ENCODE data around the gene PROSER2. TPM values are rescaled to one million over a fixed set of nuclear protein-coding genes. Genes with fewer than 3 reads are reported as not detected.

PROSER2 gene
- total RNA-seq, 1 experiment from 2014 or later: 4.1 TPM

DNA sequence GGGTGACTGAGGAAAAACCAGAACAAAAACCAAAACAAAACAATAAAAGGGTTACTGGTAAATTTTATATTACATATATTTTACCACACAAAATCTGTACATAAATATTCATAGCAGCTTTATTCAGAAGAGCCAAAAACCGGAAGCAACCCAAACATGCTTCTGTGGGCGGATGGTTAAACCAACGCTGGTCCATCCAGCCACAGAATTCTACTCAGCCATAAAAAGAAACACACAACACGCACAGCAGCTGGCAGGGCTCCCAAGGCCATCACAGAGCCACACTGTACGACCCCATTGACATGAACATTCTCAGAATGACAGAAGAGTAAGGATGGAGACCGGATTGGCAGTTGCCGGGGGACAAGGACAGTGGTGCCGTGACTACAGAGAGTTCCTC lies 83.6 kb downstream of the PROSER2 start:
- no TSS peak for BruUV-seq (replicated peaks)

GRCh38 chr10:11907914-11908313 lies 84.8 kb downstream of the PROSER2 start:
- BruUV-seq (replicated peaks): no TSS peak
- no peak overlapping the region for H3K27ac ChIP-seq (ENCODE audit: low read length)
- POLR2A ChIA-PET: no interaction called here
- H3K27me3 ChIP-seq (ENCODE audit: control insufficient read depth, insufficient read depth, low read length): no peaks in the 10 kb centered on the region
- DNase-seq (ENCODE audit: low read depth, low spot score): no peak
- H3K9me3 ChIP-seq (ENCODE audit: control insufficient read depth, insufficient read depth, low read depth, low read length): no peaks in the 10 kb centered on the region
- H3K4me3 ChIP-seq (ENCODE audit: low read depth in 2 of 2, low read length in 2 of 2): no peak overlapping the region
- ATAC-seq: no peak
- no peaks in the 10 kb centered on the region for H3K4me1 ChIP-seq (ENCODE audit: control insufficient read depth, insufficient read depth, low read length)
- H3K36me3 ChIP-seq (ENCODE audit: control insufficient read depth, insufficient read depth, low read length): no peaks in the 10 kb centered on the region
- TF ChIP-seq SIN3A (IDR thresholded peaks at IDR 0.05; ENCODE audit: borderline replicate concordance, insufficient read depth, low read depth, low read length): no peak
- TF ChIP-seq CTCF (IDR thresholded peaks at IDR 0.05): no peak
- TF ChIP-seq, protein P1, sequence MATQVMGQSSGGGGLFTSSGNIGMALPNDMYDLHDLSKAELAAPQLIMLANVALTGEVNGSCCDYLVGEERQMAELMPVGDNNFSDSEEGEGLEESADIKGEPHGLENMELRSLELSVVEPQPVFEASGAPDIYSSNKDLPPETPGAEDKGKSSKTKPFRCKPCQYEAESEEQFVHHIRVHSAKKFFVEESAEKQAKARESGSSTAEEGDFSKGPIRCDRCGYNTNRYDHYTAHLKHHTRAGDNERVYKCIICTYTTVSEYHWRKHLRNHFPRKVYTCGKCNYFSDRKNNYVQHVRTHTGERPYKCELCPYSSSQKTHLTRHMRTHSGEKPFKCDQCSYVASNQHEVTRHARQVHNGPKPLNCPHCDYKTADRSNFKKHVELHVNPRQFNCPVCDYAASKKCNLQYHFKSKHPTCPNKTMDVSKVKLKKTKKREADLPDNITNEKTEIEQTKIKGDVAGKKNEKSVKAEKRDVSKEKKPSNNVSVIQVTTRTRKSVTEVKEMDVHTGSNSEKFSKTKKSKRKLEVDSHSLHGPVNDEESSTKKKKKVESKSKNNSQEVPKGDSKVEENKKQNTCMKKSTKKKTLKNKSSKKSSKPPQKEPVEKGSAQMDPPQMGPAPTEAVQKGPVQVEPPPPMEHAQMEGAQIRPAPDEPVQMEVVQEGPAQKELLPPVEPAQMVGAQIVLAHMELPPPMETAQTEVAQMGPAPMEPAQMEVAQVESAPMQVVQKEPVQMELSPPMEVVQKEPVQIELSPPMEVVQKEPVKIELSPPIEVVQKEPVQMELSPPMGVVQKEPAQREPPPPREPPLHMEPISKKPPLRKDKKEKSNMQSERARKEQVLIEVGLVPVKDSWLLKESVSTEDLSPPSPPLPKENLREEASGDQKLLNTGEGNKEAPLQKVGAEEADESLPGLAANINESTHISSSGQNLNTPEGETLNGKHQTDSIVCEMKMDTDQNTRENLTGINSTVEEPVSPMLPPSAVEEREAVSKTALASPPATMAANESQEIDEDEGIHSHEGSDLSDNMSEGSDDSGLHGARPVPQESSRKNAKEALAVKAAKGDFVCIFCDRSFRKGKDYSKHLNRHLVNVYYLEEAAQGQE (IDR thresholded peaks at IDR 0.05; ENCODE audit: insufficient read depth in 1 of 2, low read depth in 2 of 2, low read length in 1 of 2): no peak
- no peak for TF ChIP-seq TCF7L2 (IDR thresholded peaks at IDR 0.05; ENCODE audit: low read depth, low read length)
- TF ChIP-seq POLR2AphosphoS5 (IDR thresholded peaks at IDR 0.05; ENCODE audit: low read depth, low read length): no peak
- CTCF ChIA-PET: no interaction called here
- intact Hi-C loops (cut with micrococcal nuclease; ENCODE audit: unreplicated experiment): no loop called here
- in situ Hi-C loops (cut with HindIII; ENCODE audit: low pct_unique_long_range_greater_than_20kb, low sequenced_read_pairs): no loop called here

More for the DNA sequence above, 83.6 kb downstream of the PROSER2 start:
- intact Hi-C loops (cut with micrococcal nuclease; ENCODE audit: unreplicated experiment): no loop called here
- ChIA-PET POLR2A (no interaction called here), CTCF (no interaction called here)
- no peaks in the 10 kb centered on the region for H3K36me3 ChIP-seq (ENCODE audit: control insufficient read depth, insufficient read depth, low read length)
- no peak for DNase-seq (ENCODE audit: low read depth, low spot score)
- in situ Hi-C loops (cut with HindIII; ENCODE audit: low pct_unique_long_range_greater_than_20kb, low sequenced_read_pairs): no loop called here
- no peaks in the 10 kb centered on the region for H3K4me1 ChIP-seq (ENCODE audit: control insufficient read depth, insufficient read depth, low read length)
- TF ChIP-seq TCF7L2 (IDR thresholded peaks at IDR 0.05; ENCODE audit: low read depth, low read length): no peak
- TF ChIP-seq, protein P1 (IDR thresholded peaks at IDR 0.05; ENCODE audit: insufficient read depth in 1 of 2, low read depth in 2 of 2, low read length in 1 of 2): no peak
- TF ChIP-seq POLR2AphosphoS5 (IDR thresholded peaks at IDR 0.05; ENCODE audit: low read depth, low read length): no peak
- TF ChIP-seq SIN3A (IDR thresholded peaks at IDR 0.05; ENCODE audit: borderline replicate concordance, insufficient read depth, low read depth, low read length): no peak
- no peak for TF ChIP-seq CTCF (IDR thresholded peaks at IDR 0.05)
- no peaks in the 10 kb centered on the region for H3K9me3 ChIP-seq (ENCODE audit: control insufficient read depth, insufficient read depth, low read depth, low read length)
- ATAC-seq: no peak
- H3K27me3 ChIP-seq (ENCODE audit: control insufficient read depth, insufficient read depth, low read length): no peaks in the 10 kb centered on the region
- no peak overlapping the region for H3K27ac ChIP-seq (ENCODE audit: low read length)
- H3K4me3 ChIP-seq (ENCODE audit: low read depth in 2 of 2, low read length in 2 of 2): no peak overlapping the region

All from Panc1 (cell line).